GM19455 (cell line): ENCODE results near the gene MRPL36.

Experiments used
- ATAC-seq: cut with Tn5 transposase; IDR thresholded peaks from one replicate; pipeline ENCODE4 v1.9.1; 2021; ENCODE audit not compliant: unreplicated experiment

Gene MRPL36

GRCh38 chr5:1765880-1766235, 33.8 kb downstream of the MRPL36 start:
- no peak for ATAC-seq

- ATAC-seq = no peak
These were observed 34.3 kb downstream of the MRPL36 start for GRCh38 chr5:1765141-1765879.

DNA sequence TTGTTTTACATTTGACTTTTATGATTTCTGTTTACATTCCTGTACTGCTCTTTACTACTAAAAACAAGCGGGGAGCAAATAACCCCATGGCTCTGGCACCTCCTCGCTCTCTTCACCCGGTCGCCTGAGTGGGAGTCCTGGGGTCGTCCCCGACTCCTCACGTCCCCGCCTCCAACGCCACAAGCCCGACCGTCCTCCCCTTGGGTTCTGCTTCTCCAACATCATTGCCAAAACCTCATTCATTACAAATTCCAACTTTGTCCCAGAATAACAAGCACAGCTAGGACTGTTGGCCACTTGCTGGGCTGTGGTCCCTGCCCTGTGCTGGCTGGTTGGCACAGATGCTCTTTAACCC, 35.1 kb downstream of the MRPL36 start:
- no peak for ATAC-seq

DNA sequence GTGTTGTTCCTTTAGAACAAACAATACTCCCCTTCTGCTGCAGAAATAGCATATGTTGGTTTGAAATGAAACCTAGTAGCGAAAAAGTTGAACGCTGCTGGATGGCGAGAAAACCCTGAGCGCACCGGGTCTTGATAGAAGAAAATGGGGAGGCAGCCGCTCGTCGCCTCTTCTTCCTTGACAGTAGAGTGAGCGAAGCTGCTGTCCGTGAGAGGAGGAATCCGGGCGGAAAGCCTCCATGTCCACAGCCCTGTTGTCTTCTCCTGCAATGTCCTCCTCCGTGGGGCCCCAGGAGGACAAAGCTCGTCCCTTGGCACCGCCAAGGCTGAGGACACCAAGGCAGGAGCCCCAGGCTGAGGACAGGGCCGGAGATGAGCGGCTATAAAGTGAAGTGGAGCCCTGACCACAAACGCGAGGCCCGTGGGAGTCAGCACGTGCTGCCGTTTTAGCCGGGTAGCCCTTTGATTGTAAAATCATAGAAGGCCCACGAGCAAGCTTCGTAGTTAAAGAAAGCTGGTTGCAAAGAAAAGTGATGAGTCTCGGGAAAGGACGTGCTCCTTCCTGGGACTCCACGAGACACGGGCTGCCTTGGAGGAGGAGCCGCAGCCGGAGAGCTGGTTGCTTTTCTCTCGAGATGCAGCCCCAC, 35.6 kb downstream of the MRPL36 start:
- ATAC-seq = no peak

DNA sequence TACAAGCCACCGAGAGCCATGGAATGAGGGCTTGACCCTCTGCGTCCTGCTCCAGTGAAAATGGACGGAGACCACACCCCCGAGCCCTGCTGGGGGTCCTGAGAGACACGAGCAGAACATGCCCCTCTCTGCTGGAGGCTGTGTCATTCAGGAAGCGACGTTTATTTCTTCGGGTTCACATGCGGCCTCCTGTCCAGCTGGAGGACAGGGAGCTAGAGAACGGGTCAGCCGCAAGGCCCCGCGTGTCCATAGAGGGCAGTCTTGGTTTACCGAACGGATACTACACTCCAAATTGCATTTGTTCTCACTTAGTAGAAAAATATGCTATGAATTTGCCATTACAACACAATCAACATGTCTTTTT, 36.1 kb downstream of the MRPL36 start:
- ATAC-seq = no peak

- no peak for ATAC-seq
These were observed 36.6 kb downstream of the MRPL36 start for GRCh38 chr5:1762883-1763547.

- no peak for ATAC-seq
These were observed 37.3 kb downstream of the MRPL36 start for GRCh38 chr5:1762121-1762882.

- ATAC-seq = no peak
These were observed 38.2 kb downstream of the MRPL36 start for GRCh38 chr5:1761453-1761755.

DNA sequence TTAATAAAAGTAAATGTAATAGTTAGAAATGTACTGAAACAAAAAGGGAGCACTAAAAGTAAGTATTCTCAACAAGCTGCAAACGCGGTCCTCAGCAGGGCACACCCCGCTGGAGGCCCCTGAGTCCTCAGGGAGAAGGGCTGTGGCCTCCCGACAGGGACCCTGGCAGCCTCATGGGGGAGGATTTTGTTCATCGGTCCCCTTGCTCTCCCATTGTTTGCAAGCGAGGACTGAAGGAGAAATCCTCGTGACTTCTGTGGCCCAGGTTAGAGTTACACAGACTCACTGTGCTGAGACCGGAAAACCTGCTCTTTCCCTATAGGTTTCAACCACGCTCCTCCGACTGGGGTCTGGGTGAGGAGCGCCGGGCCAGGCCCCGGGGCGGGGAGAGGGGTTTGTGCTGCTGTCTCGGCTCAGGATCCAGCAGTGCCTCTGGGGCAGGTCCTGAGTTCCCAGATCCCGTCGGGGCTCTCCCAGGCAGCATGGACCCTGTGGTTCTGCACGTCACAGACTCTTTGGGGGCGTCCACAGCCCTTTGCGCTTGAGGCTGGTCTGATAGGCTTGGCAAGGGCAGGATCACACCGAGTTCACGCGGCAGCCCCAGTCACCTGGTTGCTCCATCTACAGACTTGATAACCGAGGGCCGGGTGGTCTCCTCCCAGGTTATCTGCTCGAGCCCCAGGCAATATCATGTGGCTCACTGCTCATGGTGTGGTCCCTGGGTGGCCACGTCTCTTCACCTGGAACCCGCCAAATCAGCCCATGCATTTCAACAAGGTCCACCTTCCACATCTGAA, 38.8 kb downstream of the MRPL36 start:
- ATAC-seq = no peak

- ATAC-seq = no peak
These were observed 39.4 kb downstream of the MRPL36 start for GRCh38 chr5:1760231-1760630.

DNA sequence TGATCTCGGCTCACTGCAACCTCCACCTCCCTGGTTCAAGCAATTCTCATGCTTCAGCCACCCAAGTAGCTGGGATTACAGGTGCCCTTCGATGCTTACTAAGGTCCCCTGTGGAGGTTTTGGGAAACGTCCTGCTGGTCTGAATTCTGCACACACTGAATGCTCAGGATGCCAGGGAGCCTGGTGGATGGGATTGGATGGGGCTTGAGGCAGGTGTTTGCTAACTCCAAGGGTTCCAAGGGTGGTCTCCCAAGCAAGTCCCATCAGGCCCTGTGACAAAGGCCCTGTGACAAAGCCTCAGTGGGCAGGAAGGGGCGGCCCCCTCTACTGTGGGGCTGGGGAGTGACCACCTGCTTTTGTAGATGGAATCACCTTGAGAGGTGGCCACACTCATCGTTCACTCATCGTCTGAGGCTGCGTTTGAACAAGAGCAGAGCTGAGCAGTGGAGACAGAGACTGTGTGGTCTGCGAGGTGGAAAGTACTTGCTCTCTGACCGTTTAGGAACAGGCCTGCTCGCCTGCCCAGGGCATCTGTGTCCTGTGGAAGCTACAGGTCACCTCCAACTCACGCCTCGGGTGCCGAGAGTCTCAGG, 40.2 kb downstream of the MRPL36 start:
- ATAC-seq = no peak

GRCh38 chr5:1758574-1758973, 41.1 kb downstream of the MRPL36 start:
- no peak for ATAC-seq

- no peak for ATAC-seq
These were observed 42.1 kb downstream of the MRPL36 start for GRCh38 chr5:1757511-1757910.

- ATAC-seq = no peak
These were observed 43.2 kb downstream of the MRPL36 start for GRCh38 chr5:1756481-1756880.

- ATAC-seq = no peak
These were observed 44.2 kb downstream of the MRPL36 start for GRCh38 chr5:1755321-1755949.

GRCh38 chr5:1754531-1755220, 45.0 kb downstream of the MRPL36 start:
- no peak for ATAC-seq

GRCh38 chr5:1753490-1753889, 46.1 kb downstream of the MRPL36 start:
- ATAC-seq = no peak

DNA sequence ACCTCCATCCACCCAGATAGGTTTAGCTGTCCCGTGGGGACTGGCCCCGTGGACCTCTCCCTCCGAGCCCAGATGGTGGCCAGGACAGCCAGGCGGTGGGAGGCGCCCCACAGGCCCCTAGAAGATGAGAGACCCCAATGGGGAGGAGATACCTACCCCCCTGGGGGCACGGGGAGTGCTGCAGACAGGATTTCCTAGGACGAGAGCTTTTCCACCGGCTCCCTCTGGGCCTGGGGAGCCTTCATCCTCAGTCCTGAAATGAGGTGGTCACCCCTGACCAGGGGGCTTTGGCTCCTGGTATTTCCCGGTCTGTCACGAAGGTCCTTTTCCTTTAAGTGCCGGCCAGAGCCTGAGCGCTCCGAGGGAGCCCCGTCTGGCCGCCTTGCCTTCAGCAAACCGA, 46.8 kb downstream of the MRPL36 start:
- no peak for ATAC-seq

DNA sequence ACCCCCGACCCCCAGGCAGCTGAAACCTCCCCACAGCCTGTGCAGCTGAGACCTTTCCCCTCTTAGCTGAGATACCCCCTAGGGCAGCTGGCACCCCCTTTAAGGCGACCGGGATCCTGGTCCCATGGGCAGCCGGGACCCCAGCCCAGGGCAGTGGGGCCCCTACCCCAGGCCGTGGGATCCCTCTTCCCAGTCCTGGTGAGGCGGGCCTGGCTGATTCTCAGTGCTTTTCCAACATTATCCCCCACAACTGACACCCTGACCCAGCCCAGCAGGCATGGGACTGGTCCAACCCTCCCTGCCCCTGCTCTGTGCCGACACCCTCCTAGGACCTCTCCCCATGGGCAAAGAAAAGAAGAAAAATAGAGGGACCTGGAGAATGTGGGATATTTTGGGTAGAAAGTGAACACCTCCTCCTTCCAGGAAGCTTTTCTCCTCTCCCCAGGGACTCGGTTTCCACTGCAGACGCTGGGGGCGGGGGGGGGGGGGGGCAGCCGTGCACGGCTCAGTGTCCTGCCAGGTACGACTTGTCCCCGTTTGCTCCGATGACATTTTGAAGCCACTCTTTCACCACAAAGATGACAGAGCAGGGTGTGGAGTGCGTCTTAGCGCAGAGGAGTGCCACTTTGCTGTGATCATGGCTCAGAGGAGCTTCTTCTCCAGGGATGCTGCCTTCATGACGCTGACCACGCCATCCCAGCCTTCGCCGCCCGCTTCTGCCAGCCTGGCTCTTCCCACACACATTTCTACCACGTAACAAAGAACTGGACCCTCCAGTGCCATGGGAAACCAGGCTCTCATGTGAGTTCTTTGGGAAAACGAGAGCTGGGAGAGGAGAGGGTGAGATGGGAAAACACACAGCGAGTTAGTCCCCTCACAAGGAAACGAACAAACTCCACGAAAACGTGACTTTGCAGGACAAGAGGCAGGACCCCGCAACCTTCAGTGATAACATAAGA, 47.5 kb downstream of the MRPL36 start:
- no peak for ATAC-seq
